AG09309 (cell line): ENCODE results near the gene FBLN7.

Experiments used
- DNase-seq: peaks from one replicate; pipeline ENCODE4 v3.0.0-alpha.2; 2010; ENCODE audit warnings: low read depth
- H3K4me3 ChIP-seq: 2 replicates; pipeline ENCODE4 v1.5.1; 2011; ENCODE audit warnings: mild to moderate bottlenecking, low read depth, low read length, moderate library complexity; ENCODE audit not compliant: control insufficient read depth
- TF ChIP-seq, protein P1 (sequence below): IDR thresholded peaks from 2 replicates; pipeline ENCODE4 v1.5.1; 2011; ENCODE audit warnings: mild to moderate bottlenecking, low read depth, low read length, inconsistent platforms; ENCODE audit not compliant: insufficient read depth, control insufficient read depth; ENCODE audit errors: missing control alignments

Gene FBLN7

DNA sequence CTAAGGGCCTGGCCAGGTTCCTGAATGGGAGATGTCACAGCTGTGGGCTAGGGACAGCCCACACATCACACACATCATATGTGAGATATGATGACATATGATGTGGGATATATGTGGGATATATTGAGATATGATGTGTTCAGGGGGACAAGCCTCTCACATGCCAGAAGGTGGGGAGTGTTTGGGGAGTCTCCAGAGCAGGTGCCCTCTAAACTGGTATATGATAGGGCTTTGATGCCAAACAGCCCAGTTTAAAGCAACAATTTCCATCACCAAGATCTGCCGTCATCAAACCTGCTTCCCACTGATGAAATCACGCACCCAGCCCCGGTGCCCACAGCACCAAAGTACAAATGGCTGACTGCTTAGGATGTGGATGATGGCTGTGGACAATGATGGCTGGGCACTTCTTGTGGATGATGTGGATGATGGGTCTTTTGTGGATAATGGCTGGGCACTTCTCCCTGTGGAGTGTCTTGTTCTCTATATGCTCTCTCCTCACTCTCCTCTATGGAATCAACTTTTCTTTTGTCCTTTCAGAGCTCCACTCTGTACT lies 50.9 kb downstream of the FBLN7 start:
- TF ChIP-seq, protein P1, sequence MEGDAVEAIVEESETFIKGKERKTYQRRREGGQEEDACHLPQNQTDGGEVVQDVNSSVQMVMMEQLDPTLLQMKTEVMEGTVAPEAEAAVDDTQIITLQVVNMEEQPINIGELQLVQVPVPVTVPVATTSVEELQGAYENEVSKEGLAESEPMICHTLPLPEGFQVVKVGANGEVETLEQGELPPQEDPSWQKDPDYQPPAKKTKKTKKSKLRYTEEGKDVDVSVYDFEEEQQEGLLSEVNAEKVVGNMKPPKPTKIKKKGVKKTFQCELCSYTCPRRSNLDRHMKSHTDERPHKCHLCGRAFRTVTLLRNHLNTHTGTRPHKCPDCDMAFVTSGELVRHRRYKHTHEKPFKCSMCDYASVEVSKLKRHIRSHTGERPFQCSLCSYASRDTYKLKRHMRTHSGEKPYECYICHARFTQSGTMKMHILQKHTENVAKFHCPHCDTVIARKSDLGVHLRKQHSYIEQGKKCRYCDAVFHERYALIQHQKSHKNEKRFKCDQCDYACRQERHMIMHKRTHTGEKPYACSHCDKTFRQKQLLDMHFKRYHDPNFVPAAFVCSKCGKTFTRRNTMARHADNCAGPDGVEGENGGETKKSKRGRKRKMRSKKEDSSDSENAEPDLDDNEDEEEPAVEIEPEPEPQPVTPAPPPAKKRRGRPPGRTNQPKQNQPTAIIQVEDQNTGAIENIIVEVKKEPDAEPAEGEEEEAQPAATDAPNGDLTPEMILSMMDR, result no peak
- no peak overlapping the region for H3K4me3 ChIP-seq
- no peak for DNase-seq

DNA sequence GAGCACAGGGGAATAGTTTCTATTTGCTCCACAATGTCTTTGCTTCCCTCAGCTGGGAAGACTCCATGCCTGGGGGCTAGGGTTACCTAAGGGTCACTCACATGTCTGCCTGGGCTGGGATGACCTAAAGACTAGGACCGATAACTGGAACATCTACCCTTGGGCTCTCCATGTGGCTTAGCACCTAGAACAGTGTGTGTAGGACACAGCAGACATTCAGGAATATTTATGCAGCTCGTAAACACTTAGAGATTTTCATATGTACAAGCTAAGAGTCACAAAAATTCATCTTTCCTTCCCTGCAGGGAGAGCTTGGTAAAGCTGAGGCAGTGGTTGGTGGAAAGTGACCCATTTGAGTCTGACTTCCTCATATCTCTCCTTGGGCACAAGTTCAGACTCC lies 55.8 kb downstream of the FBLN7 start:
- no peak for DNase-seq
- TF ChIP-seq, protein P1, result no peak
- no peak overlapping the region for H3K4me3 ChIP-seq

DNA sequence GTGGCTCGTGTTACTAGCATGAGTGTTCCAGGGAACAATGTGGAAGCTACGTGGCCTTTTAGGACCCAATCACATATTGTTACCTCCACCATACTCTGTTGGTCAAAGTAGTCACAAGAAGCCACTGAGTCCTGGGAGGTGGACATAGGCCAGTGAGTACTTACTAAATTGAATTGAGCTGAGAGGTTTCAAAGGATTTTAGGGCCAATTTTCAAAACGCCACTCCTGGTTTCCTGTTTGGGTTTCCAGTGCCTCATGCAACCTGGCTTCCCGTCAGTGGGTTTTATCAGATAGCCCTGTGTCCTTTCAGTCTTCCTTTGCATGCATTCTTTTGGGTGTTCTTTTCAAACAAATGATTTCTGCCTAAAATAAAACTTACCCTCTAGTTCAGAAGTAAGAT lies 56.3 kb downstream of the FBLN7 start:
- no peak for DNase-seq
- TF ChIP-seq, protein P1, result no peak
- no peak overlapping the region for H3K4me3 ChIP-seq

DNA sequence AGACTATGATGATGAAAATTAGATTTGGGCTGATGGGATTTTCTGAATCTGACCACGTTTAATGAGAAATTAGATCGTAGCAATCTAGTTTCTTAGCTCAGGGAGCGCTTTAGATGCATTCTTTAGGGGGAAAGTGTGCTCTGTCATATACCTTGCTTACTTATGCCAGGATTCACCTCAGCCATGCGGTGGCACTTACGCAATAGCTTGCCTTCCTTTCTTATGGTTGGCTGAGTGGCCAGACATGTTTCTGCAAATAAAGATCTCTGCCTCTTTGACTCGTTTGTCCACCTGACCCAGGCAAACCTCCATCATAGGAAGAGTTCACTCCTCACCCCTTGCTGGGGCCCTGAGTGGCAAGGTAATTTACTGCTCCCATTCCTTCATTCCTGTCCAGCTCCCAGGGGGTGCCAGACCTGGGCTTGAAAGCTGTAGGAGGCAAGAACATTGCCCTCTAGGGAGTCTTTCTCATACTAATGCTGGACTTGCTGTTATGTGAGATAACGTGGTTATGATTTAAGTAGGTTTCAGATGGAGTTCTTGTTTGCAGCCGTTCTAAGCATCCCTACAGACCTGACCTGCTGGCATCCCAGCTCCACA lies 57.1 kb downstream of the FBLN7 start:
- no peak overlapping the region for H3K4me3 ChIP-seq
- no peak for DNase-seq
- TF ChIP-seq, protein P1, result no peak

DNA sequence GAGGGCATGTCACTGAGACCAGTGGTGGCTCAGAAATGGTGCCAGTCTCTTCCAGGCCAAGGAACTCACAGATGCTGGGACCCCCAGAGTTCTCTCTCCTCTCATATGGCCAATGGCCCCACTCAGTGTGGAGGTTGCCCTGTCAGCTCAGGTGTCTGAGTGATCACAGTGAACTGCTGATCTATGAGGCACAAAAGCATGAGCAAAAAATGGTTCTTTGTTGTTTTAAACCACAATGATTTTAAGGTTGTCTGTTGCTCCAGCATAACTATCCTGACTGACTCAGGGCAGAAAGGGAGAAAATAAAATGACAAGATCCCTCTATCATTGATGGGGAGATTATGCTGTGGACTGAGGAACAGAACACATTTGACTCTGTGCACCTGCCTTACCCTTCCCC lies 57.8 kb downstream of the FBLN7 start:
- TF ChIP-seq, protein P1, result no peak
- no peak for DNase-seq
- no peak overlapping the region for H3K4me3 ChIP-seq

DNA sequence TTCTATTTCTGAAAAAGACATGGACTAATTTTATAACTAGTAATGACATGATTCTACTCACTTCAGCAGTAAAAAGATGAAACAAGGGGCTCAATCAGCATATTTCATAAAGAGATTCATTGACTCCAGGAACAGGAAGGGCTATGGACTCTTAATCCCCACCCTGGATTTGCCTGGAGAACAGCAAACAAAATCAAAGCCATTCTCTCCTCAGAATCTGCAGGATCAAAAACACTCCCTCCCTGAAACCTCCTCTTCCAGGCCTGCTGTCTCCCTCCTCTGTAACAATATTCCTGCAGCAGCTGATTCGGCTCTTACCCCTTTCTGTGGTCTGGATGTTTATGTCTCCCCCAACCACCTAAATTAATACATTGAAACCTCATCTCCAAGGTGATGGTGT lies 59.7 kb downstream of the FBLN7 start:
- DNase-seq, result no peak
- TF ChIP-seq, protein P1, result no peak
- no peak overlapping the region for H3K4me3 ChIP-seq
